Kidney (tissue), 14 donors: Measurements from ENCODE around the gene CARNS1. TPM values are rescaled to one million over a fixed set of nuclear protein-coding genes. Genes with fewer than 3 reads are reported as not detected.

Experiments used
- DNase-seq, 5 donors: peaks; one replicate each; pipeline ENCODE4 v3.0.0-alpha.2; 2013 to 2020
- FAIRE-seq: peaks from 2 replicates; lab custom pipeline; 2012; peaks lifted over from hg19 to GRCh38; lab: Jason Lieb, UNC
- H3K27ac ChIP-seq, 2 donors: one replicate each; pipeline ENCODE4 v1.7.0; 2013; ENCODE audit warnings: low read depth in 2 of 2, low read length in 2 of 2, inconsistent platforms in 1 of 2
- H3K27me3 ChIP-seq: one replicate; pipeline ENCODE4 v1.7.1; 2013; ENCODE audit warnings: low read length, inconsistent platforms; ENCODE audit not compliant: control insufficient read depth, insufficient read depth
- H3K36me3 ChIP-seq, 3 donors: one replicate each; pipeline versions ENCODE4 v1.7.0 to v1.7.1; 2013; ENCODE audit warnings: low read length in 3 of 3, control low read depth in 1 of 3, inconsistent platforms in 1 of 3; ENCODE audit not compliant: insufficient read depth in 3 of 3, control insufficient read depth in 2 of 3
- H3K4me1 ChIP-seq, 3 donors: one replicate each; pipeline versions ENCODE4 v1.7.0 to v1.7.1; 2013; ENCODE audit warnings: low read length in 3 of 3, inconsistent platforms in 1 of 3, low read depth in 1 of 3; ENCODE audit not compliant: control insufficient read depth in 2 of 3, insufficient read depth in 2 of 3
- H3K4me3 ChIP-seq, 3 donors: one replicate each; pipeline versions ENCODE4 v1.7.0 to v1.8.1; 2013; ENCODE audit warnings: low read length in 3 of 3, control low read depth in 1 of 3, inconsistent platforms in 1 of 3
- H3K9ac ChIP-seq, 3 donors: one replicate each; pipeline versions ENCODE4 v1.7.0 to v1.7.1; 2013; ENCODE audit warnings: low read length in 3 of 3, control low read depth in 1 of 3, inconsistent platforms in 1 of 3
- H3K9me3 ChIP-seq, 3 donors: one replicate each; pipeline versions ENCODE4 v1.7.0 to v1.7.1; 2013; ENCODE audit warnings: low read length in 3 of 3, control low read depth in 1 of 3, inconsistent platforms in 1 of 3; ENCODE audit not compliant: control insufficient read depth in 2 of 3, insufficient read depth in 1 of 3
- CTCF ChIP-seq: IDR thresholded peaks from 3 replicates; pipeline ENCODE4 v1.5.1; 2012; ENCODE audit warnings: mild to moderate bottlenecking, moderate library complexity, borderline replicate concordance; ENCODE audit not compliant: insufficient read depth; ENCODE audit errors: extremely low read depth
- intact Hi-C: fragments of 100-400 bp; cut with DNase I; formaldehyde crosslinking; loops from one replicate; pipeline ENCODE4 v1.11.1; 2022
- polyA plus RNA-seq: library from polyadenylated mRNA; stranded (reverse); fragments of 350-450 nt; fragmentation: Illumina TruSeq; extraction: RNeasy Lipid Tissue Mini Kit (QIAGEN cat#74804); gene quantifications from one replicate; pipeline ENCODE4 v1.2.3, GENCODE V29; 2014; ENCODE audit warnings: low read depth, low replicate concordance; ENCODE audit not compliant: insufficient read depth
- total RNA-seq: library from RNA; stranded (reverse); fragmentation: NEBNext Ultra II Directional; extraction: Animal tissue kit (Norgen Biotek cat#: 25700); gene quantifications from one replicate; pipeline ENCODE4 v1.2.1, GENCODE V29; 2021
- donor health status: control.
- donor health status: control.
- donor health status: control.
- donor health status: control.
- donor health status: control.
- donor health status: DM: yes; HTN: yes; CAD: no.
- donor health status: Normal renal cell carcinoma (clear cell type).

The CARNS1 gene
- total and polyA plus RNA-seq, 2 donors from 2014 or later = 0.80 to 1.7 TPM

- TF ChIP-seq CTCF = no peak
- H3K9ac ChIP-seq = no peak overlapping the region
- peaks cover 0 to 12% (median 3%) of the 10 kb centered on the region in 3 donors for H3K4me1 ChIP-seq
- FAIRE-seq = no peak
- intact Hi-C loops = no loop called here
- no peak overlapping the region for H3K4me3 ChIP-seq
- H3K27me3 ChIP-seq = no peaks in the 10 kb centered on the region
- no peaks in the 10 kb centered on the region for H3K36me3 ChIP-seq
- peak in 1 of 5 donors; percentile 41 for DNase-seq
- no peak overlapping the region for H3K27ac ChIP-seq
- no peaks in the 10 kb centered on the region for H3K9me3 ChIP-seq
Observed at GRCh38 chr11:67445515-67445914, 30.0 kb downstream of the CARNS1 start.

GRCh38 chr11:67448220-67448609, 32.7 kb downstream of the CARNS1 start:
- Histone ChIP-seq H3K9ac (no peak overlapping the region), H3K9me3 (no peaks in the 10 kb centered on the region), H3K4me1 (peaks cover 0 to 4% (median 3%) of the 10 kb centered on the region in 3 donors), H3K36me3 (no peaks in the 10 kb centered on the region), H3K27me3 (no peaks in the 10 kb centered on the region), H3K27ac (no peak overlapping the region), H3K4me3 (no peak overlapping the region)
- intact Hi-C loops = no loop called here
- no peak for FAIRE-seq
- DNase-seq = peak in 1 of 5 donors; percentile 48
- TF ChIP-seq CTCF = no peak

GRCh38 chr11:67449116-67449844, 33.8 kb downstream of the CARNS1 start:
- intact Hi-C loops = no loop called here
- H3K9ac ChIP-seq = no peak overlapping the region
- H3K27me3 ChIP-seq = no peaks in the 10 kb centered on the region
- H3K4me3 ChIP-seq = no peak overlapping the region
- FAIRE-seq = no peak
- peaks cover 0 to 4% (median 3%) of the 10 kb centered on the region in 3 donors for H3K4me1 ChIP-seq
- no peak for TF ChIP-seq CTCF
- no peaks in the 10 kb centered on the region for H3K9me3 ChIP-seq
- H3K36me3 ChIP-seq = no peaks in the 10 kb centered on the region
- no peak overlapping the region for H3K27ac ChIP-seq
- no peak for DNase-seq
